Ramos (cell line): Measurements from ENCODE around the gene CD300A.

Experiments used
- in situ Hi-C: fragments of 300-500 bp; cut with MboI; formaldehyde crosslinking; loops from one replicate; pipeline ENCODE4 v1.14.3; 2022; ENCODE audit warnings: low sequenced_read_pairs; ENCODE audit not compliant: unreplicated experiment

The CD300A gene

DNA sequence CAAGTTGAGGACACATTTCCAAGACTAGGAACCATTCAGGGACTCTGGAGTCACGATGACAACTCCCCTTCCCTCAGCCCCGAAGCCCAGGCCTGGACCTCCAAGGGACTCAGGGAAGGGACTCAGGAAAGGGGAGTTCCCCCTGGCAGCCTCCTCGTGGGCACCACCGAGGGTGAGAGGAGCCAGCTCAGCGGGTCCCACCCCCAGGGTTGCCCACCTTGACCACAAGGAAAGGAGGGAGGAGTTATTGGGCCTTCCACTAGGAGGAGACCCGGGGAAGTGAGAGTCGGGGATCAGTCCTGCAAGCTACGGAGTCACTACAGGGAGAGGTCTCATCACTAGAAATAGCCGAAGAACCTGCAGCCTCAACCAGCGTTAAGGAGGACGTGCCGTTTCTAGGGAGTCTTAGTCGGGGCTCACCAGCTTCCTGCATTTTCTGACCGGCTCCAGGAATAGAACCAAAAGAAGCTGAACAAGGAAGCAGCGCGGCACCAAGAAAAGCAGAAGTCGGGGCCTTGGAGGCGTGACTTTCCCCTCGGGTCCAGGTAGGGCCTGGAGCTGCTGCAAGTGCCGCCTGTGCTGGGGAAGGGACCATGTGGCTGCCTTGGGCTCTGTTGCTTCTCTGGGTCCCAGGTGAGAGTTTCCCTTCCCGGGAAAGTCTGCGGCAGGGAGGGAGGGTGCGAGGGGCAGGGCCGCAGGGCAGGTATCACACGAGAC, at the start of gene CD300A:
TSS of gene CD300A (plus strand) at position 524 of the 717 bp plus-strand sequence. CDS start at position 594, 70 bp downstream.
- in situ Hi-C loops = no loop called here

DNA sequence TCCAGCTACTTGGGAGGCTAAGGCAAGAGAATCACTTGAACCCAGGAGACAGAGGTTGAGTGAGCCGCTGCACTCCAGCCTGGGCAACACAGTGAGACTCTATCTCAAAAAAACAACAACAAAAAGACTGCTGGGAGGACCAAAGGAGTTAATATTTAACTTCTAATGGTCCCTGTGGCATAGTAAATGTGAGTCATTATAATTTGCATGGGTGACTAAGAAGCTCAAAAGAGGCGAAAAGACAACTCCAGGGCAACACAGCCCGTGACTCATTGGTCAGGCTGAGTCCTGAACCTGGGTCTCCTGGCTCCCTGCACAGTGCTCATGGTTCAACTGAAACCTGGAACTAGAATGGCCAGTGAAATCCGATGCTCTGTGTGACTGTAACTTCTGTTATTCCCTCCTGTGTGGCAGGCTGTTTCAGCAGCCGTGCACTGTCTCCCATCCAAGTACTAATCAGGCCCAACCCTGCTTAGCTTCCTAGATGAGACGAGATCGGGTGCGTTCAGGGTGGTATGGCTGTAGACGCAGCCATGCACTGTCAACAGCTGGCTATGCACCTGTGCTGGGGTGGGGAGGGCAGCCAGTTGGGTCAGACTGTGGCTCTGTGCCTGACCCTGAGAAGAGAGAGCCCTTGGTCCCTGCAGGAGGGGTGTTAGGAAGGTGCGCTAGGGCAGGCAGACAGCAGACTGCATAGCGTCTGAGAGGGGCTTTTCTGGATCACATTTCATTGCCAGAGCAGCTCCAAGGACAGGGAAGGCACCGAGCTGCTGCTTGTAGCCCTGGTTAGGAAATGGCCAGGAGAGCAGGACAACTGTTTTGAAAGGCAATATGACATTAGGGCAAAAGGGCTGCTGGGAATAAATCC, 49.0 kb upstream of the CD300A start:
- in situ Hi-C loops = no loop called here

DNA sequence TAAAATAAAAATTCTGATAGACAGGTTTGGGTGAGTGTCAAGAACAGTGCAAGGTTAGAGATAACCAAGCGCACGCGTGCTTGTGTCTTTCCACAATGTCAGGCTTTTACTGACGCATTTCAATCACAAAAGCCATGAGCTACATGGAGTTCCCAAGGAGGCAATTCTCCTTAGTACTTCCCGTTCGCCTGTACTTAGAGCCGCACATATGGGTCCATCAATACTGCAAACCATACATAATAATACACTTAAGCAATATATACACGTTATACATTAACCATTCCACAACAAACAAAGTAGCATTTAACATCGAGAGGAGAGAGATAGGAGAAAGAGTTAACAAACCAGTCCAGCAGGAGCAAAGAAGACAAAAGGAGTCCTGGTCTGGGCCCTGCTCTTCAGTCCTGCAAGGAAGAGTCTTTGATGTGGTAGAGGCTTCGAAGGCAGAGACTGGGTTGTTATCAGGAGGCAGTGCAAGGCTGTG, 46.5 kb upstream of the CD300A start:
- in situ Hi-C loops = no loop called here

DNA sequence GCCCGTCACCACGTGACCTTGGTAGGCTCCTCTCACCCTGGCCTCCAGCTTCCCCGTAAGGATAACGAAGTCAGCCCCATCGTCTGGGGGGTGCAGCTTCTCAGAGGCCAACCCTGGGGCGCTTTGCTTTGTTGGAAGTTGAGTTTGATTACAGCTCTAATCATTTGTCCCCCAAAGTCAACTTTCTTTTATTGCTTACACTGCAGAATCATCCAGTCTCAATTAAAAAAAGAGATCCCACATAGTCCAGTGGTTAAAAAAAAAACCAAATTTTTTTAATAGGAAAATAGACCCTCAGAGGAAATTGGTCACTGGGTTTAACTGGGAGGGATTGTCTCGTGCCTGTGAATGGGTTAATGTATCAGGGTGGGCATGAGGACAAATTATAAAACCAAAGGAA, 42.3 kb upstream of the CD300A start:
- in situ Hi-C loops = no loop called here

DNA sequence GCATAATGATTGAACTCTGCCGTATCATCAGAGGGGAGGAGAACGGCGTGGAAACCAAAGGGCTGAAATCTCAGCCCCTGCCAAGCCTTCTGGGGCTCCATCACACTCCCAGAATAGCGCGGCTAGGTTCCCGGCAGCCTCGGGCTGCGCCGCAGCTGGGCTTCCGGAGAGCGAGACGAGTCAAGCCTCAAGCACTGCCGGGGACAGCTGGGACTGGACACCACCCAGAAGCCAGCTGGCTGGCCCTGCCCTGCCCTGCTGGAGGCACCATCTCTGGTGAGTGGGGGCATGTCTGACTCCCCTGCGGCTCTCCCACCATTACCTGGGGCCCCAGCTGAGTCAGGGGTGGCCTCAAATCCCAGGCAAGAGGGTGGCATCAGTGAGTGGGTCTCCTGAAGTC, 41.8 kb upstream of the CD300A start:
- in situ Hi-C loops = no loop called here

DNA sequence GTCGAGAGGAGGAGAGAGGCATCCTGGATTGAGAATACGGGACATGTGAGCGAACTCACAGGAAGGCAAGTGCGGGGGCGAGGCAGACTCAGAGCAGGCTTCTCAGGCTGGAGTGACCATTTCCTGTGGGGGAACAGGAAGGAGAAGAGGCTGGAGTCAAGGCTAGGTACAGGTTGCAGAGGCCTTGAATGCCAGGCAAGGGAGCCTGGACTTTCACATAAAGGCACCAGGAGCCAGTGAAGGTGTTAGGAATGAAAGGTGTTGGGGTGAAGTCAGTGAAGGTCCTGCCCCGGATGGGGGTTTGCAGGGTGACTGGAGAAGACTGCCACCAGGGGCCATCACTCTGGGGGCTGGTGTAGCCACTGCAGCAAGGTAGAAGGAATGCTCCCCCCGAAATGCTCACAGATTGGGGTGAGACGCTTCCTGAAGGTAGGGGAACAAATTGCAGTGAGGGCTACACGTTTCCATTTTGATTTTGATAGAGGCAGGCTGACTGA, 39.8 kb upstream of the CD300A start:
- in situ Hi-C loops = no loop called here

DNA sequence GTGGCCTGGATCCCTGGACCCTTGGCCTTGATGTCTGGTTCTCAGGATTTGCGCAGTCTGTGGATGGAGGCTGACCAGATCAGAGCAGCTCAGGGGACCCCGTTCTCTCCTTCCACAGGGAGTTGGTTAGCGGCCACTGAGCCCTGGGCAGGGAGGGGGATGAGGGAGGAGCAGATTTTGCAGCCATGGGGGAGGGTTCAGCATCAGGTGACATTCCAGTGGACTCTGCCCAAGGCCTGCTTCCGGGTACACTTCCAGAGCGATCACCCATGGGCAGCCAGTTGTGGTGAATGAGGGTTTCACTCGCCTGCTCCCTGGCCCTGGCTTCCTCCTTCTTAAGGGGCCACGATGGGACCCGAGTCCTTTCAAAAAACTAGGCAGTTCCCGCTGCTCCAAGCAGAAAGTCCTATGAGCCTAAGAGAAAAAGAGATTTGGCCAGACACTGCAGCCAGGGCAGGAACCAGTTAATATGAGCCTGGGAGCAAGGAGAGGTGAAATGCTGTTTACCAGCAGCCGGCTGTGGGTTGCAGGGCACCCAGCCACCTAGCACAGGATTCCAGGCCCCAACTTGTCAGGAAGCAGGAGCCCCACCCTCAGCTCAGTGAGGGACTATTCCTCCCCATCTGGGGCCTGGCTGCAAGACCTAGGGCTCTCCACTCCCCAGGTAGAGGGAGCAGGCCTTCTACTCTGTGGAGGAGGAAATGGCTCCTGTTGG, 39.2 kb upstream of the CD300A start:
- in situ Hi-C loops = no loop called here

DNA sequence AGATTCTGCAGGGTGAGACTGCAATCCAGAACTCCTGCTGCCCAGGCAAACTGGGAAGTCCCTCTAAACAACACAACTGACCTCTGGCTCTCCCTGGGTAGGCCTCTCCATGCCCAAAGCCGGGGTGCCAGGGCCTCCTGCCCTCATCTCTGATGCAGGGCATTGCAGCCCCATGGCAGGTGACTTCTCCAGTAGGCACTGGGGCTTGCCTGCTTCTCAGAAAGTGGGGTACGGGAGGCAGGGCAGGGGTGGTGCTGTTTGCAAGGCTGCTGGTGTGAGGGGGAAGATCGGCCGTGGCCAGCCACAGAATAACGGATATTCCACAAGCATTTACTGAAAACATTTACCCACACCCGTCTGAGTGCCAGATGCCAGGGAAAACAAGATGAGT, 38.7 kb upstream of the CD300A start:
- in situ Hi-C loops = no loop called here

DNA sequence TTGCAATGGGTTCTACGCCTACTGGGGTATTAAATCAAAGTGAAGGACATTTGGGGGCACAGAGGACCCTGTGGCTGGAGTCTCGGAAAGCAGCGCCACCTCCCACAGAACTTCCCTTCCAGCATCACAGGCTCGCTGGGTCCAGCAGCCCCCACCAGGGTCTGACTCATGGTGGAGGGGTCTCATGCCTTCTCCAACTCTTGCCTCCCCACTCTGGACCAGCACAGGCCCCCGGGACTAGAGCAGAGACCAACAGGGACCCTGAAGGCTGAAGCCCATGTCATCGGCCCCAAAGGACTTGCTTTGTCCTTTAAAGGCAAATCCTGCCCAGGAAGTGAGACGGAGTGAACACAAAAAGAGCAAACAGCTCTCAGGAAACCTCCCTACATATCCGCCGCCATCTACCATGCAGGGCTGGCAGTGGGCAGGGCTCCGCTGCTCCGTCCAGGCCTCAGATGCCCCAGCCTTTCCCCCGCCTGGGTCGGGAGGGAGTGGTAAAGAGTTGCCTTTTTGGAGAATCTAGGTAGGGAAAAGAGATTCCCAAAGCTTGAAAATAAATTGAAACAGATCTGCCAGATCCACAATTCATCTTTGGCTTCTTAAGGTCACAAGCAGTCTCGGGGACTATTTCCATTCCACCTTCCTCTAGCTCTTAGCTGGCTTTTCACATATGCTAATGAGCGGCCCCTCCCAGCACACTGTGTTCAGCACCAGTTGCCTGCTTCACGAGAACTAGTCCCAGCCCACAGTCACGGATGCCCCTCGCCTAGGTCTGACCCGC, 36.6 kb upstream of the CD300A start:
- in situ Hi-C loops = no loop called here

DNA sequence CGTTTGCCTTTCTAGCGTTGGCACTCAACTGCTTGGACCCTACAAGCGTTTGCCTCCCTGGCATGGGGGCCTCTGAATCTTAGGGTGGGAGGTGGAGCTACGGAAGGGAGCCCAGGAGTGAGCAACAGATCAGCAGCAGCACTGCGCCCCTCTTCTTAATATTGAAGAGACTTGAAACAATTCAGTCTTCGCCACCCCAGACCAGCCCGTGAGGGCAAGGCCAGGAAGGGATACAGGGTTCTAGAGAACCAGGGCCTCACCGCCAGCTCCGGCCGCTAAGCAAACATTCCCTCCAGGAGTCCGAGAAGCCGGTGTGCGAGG, 36.1 kb upstream of the CD300A start:
- in situ Hi-C loops = no loop called here

DNA sequence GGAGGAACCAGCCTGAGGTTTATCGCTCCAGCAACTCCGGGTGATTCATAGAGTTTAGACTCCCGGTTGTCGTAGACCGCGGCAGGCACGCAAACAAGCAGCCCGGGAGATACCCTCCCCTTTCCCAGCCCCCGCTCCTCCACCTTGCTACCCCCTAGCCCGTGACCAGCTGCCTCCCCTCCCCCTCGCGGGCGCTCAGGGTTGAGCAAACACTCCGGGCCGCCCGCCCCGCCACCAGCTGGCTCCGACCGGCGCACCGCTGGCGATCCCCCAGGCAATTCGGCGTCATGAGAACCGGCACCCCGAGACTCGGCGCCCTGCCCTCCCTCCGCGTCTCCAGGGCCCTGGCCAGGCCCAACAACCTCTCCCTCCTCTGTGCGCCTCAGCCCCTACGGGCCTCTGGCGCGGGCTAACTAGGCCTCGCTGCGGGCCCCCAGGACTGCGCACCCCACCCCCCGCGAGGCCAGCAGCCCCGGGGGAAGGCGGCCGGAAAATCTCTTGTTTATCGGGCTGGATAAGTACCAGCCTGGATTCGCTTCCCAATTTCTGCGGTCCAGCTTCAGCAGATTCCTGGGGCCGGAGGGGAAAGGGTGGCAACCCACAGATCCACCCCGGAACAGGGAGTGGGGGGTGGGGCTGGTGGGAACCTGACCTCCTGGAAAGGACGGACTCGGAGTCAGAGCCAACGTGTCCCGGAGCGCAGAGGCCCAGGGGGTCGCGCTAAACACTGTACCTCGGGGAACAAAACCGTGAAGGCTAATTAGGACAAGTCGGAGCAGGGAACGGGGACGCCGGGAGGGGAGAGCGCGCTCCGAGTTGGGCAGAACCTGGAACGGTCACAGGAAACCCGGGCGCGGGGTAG, 35.5 kb upstream of the CD300A start:
- in situ Hi-C loops = no loop called here

DNA sequence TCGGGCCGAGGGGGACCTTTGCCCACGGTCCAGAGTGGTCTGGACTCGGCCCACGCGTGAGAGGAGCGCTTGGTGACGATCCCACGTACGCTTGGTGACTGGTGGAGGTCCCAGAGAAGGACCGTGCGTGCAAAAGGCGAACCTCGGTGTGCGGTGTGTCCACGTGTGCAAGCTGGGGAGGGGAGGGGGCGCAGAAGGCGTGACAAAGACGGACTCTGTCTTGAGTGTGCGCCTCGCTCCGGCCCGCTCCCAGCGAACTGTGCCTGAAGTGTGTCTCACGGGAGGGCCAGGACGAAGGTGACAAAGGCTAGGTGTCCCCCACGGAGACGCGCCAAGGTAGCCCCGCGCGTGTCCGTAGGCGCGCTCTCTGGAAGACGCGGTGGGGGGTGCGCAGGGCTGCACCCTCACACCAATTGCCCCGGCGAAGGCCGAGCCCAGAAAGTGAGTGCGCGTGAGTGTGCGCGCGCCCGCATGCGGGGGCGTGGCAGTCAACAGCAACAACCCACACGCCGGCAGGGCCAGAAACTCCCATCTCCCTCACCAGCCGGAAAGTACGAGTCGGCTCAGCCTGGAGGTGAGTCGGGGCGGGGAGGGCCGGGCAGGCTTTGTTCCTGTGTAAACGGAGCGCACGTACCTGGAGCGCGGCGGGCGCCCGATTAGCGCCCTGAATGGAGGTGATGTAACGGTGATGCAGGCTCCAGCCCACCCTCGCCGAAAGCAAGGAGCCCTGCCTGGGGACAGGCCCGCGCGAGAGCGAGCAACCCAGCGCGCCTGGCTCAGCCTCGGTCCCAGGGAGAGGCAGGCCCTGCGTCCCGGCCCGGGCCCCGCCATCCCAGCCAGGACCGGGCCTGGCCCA, 34.6 kb upstream of the CD300A start, which contains the start of gene GPRC5C:
TSS of gene GPRC5C (plus strand) at position 521 of the 856 bp plus-strand sequence. CDS start 7,689 bp downstream, outside the sequence.
- in situ Hi-C loops = no loop called here

DNA sequence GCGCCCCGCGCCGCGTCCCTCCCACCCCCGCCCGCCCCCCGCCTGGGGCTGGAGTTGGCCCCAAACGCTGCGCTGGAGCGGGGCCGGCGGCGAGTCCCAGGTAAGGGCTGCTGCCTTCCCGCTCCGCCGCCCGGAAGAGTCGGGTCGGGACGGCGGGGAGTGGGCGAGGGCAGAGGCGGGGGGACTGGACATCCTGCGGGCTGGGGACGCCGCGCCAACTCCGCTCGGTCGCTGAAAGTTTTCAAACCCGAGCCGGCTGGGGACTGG, 34.1 kb upstream of the CD300A start:
- in situ Hi-C loops = no loop called here

DNA sequence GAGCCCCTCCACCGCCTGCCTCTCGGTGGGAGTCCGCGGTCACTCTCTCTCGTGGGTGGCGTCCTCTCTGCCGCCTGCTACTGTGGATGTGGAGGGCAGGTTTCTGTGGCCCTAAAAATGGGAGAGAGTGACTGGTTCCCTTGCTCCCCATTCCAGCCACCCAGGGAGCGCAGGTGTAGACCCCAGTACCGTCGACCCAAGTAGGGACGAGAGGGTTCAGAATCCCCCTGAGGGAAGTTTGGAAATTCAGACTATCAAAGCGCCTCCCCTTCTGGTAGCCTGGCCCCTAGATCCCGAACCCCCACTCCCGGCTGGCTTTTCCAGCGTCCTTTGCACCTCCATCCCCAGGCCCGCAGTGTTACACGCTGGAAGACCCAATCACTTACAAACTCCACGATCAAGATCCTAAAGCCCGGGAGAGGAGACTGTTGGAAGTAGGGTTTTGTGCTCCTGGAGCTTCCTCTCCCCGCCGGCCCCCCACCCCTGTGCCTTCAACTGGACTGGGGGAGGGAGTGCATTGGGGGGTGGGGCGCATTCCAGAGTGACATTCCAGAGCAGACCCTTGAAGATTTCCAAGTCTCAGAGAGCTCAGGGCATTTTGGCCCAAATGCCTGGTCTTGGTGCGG, 33.6 kb upstream of the CD300A start:
- in situ Hi-C loops = no loop called here

DNA sequence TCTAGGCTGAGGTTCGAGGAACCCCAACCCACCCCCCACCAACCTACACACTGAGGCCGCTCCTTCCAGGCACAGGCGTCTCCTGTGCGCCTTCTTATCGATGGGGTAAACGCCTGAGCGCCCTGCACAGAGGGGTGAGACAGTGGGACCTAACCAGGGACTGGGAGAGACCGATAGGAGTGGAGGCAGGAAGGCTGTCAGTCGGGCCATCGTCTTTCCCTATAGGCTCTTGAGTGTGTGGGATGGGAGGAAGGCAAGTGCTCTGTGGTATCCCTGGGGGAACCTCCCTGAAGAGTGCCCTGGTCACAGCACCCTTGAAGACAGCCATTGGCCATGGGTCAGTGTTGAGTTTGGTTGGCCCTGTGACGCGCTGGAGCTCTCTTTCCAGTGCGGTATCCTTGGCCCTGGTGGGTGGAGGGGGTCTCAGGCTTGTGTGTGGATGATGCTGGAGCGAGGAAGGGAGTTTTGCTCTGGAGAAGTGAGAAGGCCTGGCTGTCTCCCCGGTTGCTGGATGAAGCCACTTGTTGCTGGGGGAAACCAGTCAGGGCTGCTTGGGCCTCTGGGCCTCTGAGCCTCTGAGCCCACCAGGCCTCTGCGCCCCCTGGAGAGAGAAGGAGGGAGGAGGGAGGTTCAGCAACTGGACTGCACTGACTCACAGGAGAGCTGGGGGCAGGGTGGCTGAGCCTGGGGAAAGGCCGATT, 32.9 kb upstream of the CD300A start:
- in situ Hi-C loops = no loop called here

DNA sequence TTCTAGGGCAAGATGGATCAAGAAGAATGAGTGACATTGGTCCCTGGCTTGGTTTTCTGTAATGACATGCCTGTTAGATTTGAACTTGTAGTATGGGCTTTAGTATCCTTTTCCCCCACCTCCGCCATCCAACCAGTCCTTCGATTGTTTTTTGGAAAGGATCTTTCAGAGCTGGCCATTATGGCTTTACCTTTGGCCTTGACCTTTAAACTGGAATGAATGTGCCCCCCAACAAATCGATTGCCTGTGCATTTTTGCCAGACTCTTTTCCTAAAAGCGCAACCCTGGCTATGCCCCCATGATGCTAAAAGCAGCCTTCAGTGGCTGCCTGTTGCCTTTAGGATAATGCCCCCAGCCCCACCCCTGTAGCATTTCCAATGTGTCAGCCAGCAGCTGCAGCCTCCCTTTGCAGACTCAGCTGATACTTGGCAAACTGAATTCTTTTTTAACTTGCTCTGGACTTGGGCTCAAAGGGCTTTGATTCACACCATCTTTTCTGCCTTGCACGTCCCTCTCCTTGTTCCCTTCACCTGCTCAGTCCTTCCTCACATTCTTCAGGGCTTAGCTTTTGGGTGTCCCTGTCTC, 30.6 kb upstream of the CD300A start:
- in situ Hi-C loops = no loop called here

DNA sequence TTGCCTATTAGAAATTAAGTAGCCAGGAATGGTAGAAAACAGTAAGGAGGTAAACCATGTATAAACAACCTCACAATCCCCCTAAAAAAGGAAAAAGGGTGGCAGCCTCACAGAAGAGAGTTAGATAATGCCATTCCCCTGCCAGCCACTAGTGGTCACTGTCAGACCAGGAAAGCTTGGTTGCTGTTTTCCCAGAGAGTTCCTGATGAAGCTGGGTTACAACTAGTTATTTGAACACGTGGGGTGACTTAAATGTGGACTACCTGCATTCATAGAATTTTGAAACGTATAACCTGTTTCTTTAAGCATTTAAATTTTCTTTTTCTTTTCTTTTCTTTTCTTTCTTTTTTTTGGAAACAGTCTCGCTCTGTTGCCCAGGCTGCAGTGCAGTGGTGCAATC, 28.7 kb upstream of the CD300A start:
- in situ Hi-C loops = no loop called here
